Measurements from ENCODE around the gene TMEM11.

The TMEM11 gene

GRCh38 chr17:21214015-21214776 lies at the start of gene TMEM11:
Gene TMEM11, minus strand, starts transcription at chr17:21214161. Its CDS starts 9 bp downstream, at chr17:21214152.
- peak; percentile 85 to 95 for DNase-seq

- DNase-seq: no peak
Measured at GRCh38 chr17:21263376-21263775, 49.4 kb upstream of the TMEM11 start.

- DNase-seq: no peak
Measured at GRCh38 chr17:21262259-21262993, 48.5 kb upstream of the TMEM11 start.

GRCh38 chr17:21258593-21258992 lies 44.6 kb upstream of the TMEM11 start:
- no peak for DNase-seq

- DNase-seq: no peak
Measured at GRCh38 chr17:21253646-21254441, 39.9 kb upstream of the TMEM11 start.

GRCh38 chr17:21252796-21253645 lies 39.1 kb upstream of the TMEM11 start, which contains the start of gene NATD1:
Gene NATD1, minus strand, starts transcription at chr17:21253410. Its CDS starts 146 bp downstream, at chr17:21253264.
- DNase-seq: peak; percentile 44 to 67

GRCh38 chr17:21252289-21252795 lies 38.4 kb upstream of the TMEM11 start:
- DNase-seq: no peak

- DNase-seq: no peak
Measured at GRCh38 chr17:21251337-21252010, 37.5 kb upstream of the TMEM11 start.

GRCh38 chr17:21250854-21251253 lies 36.9 kb upstream of the TMEM11 start:
- DNase-seq: no peak

- DNase-seq: no peak
Measured at GRCh38 chr17:21249920-21250703, 36.2 kb upstream of the TMEM11 start.

- no peak for DNase-seq
Measured at GRCh38 chr17:21249086-21249795, 35.3 kb upstream of the TMEM11 start.

- DNase-seq: no peak
Measured at GRCh38 chr17:21248500-21248899, 34.5 kb upstream of the TMEM11 start.

- DNase-seq: no peak
Measured at GRCh38 chr17:21247552-21248258, 33.7 kb upstream of the TMEM11 start.

- no peak for DNase-seq
Measured at GRCh38 chr17:21246698-21247097, 32.7 kb upstream of the TMEM11 start.

- DNase-seq: no peak
Measured at GRCh38 chr17:21245639-21246084, 31.7 kb upstream of the TMEM11 start.

GRCh38 chr17:21243516-21244303 lies 29.7 kb upstream of the TMEM11 start:
- DNase-seq: no peak

- no peak for DNase-seq
Measured at GRCh38 chr17:21242780-21243515, 29.0 kb upstream of the TMEM11 start.
